NCI-H2227 treated with DMSO at 0.1 percent for 48 hours (cell line): ENCODE data around the gene ASXL2.

Experiments used
- DNase-seq: peaks from one replicate; lab custom pipeline; 2025; lab: John Stamatoyannopoulos, UW

Gene ASXL2

GRCh38 chr2:25799301-25799700 lies 79.0 kb downstream of the ASXL2 start:
- DNase-seq, result no peak

- DNase-seq, result no peak
Measured at GRCh38 chr2:25797620-25798488, 80.4 kb downstream of the ASXL2 start.

DNA sequence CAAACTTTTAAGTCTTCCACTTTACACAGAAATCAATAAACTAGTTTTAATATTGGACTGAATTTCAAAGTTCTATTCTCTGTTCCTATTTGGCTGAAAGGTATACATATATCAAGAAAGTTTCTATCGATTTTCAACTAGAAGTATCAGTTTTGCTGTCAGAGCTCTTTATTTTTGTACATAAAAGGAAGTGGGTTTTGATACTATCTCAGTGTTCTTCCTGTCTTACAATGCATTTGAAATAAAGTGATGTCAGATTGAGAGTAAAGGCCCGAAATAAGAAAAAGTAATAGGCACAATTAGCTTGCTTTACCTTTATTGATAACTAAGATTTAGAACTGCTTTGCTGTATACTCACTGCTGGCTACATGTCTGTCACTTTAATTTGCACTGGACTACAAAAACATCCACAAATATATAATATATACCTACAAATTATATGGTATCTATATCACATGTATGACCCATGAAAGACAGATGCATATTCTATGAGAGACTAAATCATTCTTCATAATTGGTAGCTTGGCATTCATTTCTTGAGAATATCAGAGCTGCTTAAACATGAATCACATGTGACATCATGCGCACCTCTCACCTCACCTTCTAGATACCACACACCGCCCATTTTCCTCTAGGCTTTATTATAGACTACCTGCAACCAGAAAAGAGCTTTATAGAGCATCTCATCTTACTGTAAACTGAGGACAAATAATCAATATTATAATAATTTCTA lies 83.6 kb downstream of the ASXL2 start:
- DNase-seq, result no peak

DNA sequence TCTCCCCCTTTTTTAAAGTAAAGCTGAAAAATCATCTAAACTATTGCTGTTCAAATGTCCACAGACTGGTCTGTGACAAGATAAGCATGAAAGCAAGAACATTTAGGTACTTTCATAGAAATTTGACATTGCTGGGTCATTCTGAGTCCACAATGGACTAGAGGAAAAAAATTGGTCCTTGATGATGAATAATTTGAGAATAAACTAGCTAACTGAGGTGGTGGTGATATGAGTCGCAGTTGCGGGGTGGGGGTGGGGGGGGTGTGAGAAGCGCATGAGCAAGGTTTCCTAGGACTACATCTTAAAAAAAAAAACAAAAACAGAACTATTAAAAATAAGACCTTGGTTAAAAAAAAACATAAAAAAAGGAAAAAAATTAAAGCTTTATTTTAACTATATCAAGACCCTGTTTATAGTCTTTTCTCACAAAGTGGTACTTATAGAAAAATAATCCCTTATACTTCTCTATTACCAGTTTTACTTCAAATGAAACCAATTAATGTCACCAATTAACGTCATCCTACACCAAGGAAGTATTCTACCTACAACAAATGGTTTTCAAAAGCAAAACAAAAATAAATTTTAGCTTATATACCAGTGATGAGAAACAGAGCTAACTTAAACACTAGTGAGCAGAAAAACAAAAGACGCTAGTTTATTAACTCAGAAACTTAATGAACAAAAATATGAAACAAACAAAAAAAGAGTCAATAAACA lies 88.1 kb downstream of the ASXL2 start:
- DNase-seq, result no peak

GRCh38 chr2:25788457-25788856 lies 89.8 kb downstream of the ASXL2 start:
- DNase-seq, result no peak

GRCh38 chr2:25787020-25787419 lies 91.3 kb downstream of the ASXL2 start:
- no peak for DNase-seq

DNA sequence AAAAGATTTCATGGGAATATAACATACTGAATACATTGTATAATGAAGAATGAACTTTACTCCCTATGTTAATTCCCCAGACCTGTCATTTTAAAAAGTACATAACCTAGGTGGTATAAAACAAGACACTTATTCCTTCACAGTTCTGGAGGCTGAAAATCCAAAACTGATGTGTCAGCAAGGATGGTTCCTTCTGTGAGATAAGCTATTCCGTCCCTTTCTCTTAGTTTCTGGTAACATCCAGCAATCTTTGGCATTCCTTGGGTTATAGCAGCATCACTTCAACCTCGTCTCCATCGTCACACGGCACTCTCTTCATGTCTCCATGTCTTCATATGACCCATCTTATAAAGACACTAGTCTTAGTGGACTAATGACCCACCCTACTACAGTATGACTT lies 93.9 kb downstream of the ASXL2 start:
- DNase-seq, result no peak

- DNase-seq, result no peak
Measured at GRCh38 chr2:25777077-25777476, 101.2 kb downstream of the ASXL2 start.

DNA sequence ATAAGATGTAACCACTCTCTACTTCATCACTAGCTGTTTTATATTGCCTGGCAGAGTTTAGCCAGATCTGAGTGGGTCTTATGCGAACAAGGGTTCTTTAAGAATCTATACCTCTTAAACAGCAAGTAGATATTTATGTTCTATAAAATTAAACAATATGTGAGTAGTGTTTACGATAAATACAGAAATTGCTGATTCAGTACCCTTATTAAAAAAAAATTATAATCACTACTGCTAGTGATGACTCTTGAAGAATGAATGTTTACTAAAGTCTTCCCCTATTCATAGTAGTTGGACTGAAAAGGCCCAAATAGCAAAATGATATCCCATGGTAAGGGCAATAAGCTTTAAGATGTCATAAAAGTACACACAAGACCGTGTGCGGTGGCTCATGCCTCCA lies 106.2 kb downstream of the ASXL2 start:
- no peak for DNase-seq

GRCh38 chr2:25763575-25763974 lies 114.7 kb downstream of the ASXL2 start:
- no peak for DNase-seq

GRCh38 chr2:25760297-25760696 lies 118.0 kb downstream of the ASXL2 start:
- DNase-seq, result no peak

DNA sequence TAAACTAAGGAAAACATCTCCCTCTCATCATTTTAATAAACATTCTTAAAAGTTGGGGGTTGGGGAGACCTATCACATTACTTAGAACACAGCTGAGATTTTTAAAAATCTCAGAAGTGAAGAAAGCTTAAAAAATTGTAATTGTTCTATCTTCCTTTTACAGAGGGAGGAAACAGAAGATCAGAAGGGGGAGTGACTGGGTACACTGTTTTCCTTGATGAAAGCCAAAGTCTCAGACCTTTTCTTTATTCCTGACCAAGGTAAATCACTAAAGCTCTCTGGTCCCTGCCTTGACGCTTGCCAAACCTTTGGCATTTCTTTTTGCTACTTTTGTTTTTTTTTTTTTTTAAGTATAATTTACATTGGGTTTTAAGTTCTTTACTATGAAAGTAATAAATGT lies 119.9 kb downstream of the ASXL2 start:
- no peak for DNase-seq

- DNase-seq, result no peak
Measured at GRCh38 chr2:25757906-25758305, 120.4 kb downstream of the ASXL2 start.

- no peak for DNase-seq
Measured at GRCh38 chr2:25756536-25756935, 121.8 kb downstream of the ASXL2 start.

GRCh38 chr2:25749676-25750075 lies 128.6 kb downstream of the ASXL2 start:
- no peak for DNase-seq

DNA sequence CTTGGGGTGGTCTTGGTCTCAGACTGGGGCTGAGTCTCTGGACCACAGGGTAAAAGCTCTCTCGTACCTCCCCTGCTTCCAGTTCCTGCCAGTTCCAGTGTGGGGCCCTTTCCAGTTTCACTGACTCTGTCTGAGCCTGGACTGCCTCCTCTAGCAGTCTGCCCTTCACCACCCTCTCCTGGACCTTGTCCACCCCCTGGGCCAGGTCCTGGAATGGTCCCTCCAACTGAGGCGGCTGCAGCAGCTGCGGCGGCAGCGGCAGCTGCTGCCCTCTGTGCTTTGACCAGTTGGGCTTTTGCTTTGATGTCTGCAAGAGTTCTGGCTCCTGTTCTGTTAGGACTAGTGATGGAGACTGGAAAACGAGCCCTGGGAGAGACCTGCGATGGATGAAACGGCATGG lies 134.2 kb downstream of the ASXL2 start:
- no peak for DNase-seq

DNA sequence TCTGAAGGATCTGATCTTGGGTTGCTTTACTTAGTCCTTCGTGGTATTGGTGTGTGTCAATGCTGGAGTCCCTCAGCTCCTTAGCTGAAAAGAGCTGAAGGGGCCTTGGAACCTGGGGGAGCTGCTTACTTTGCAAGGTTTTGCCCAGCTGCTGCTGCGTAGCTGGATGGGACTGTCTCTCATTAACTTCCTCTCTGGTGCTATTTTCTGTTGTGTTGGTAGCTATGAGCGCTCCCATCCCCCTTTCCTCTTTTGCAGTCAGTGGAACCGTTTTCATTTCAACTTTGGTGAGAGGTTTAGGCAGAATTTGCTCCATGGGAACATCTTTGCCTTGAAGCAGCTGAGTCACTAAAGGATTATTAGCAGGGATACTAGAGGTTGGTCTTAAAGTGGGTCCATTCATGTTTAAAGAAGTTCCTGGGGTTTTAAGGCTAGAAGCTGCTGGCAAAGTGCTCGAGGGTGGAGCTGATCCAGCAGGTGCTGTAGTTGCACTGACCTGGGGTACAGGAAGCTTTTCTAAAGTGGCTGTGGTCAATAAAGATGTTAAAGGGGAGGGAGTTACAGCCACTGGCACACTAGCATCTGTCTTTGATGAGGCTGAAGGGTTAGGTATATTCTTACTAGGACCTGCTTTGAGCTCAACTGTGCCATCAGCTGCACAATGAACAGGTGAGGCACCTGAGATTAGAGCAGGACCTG lies 135.0 kb downstream of the ASXL2 start:
- DNase-seq, result no peak

- no peak for DNase-seq
Measured at GRCh38 chr2:25742501-25742900, 135.8 kb downstream of the ASXL2 start.

DNA sequence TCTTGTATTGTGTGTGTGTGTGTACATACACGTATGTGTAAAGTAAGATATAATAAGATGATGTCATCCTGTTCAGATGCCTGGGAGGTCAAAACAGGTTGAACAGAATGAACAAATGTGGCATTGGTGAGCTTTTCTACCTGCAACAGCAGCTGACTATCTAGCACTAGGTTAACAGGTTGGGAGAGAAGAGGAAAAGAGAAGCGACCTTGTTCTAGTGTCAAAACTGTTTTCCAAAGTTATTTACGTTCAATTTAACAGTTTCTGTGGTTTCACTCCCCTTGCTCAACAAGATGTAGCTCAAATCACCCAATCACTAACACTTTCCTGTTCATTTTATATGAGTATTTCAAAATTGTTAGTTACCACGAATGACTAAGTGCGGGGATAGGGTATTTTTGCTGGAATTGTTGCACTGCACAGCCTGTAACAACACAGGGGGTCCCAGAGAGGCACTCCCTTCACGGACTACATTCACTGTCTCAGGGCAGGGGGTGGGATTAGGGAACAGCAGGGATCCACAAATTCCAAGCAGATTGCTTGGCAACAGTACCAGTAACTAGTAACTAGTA lies 137.4 kb downstream of the ASXL2 start:
- no peak for DNase-seq

DNA sequence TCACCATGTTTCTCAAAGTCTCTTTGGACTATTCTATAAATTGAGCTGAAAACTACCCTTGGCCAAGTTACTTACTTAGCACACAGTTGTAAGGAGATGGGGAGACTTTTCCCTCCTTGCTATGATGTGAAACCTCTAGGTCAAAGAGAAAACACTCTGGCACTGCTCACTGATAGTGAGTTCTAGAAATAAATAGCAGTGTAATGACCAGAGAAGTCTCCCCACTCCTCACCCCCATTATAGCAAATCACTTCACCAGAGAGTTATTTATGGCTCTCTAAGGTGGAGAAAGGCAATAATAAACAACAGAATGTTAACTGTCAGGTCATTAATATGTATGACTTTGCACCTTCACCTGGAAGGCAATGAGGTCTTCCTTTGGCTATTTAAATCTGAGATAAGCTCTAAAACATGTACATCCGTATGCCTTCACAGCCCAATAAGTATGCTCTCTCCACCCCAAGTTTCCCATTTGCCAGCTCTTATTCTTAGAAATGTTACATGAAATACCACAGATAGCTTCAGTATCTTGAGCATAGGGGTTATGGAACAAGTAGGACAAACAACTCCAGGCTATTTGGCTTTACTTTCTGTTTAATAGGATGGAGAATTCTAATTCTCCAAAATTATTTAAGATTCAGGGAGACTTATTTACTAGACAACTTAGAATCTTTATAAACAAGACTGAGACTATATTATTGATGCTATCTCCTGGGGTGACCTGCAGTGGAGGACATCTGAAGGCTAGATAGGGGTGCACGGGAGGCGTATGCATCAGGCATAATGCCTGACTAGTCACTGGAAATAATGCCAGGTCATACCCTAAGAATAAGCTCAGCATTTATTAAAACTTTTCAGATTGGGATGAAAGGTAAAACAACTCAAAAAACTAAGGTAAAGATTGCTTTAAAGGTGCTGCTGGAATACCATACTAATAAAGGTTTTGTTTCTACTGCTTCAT lies 139.6 kb downstream of the ASXL2 start:
- no peak for DNase-seq
